AG20443 (cell line): ENCODE data around the gene BFSP2.

Source experiments
- DNase-seq: peaks from one replicate; pipeline ENCODE4 v3.0.0; 2012; ENCODE audit warnings: low spot score, mixed read lengths

Gene BFSP2

GRCh38 chr3:133419151-133419909 lies 19.5 kb downstream of the BFSP2 start:
- no peak for DNase-seq

DNA sequence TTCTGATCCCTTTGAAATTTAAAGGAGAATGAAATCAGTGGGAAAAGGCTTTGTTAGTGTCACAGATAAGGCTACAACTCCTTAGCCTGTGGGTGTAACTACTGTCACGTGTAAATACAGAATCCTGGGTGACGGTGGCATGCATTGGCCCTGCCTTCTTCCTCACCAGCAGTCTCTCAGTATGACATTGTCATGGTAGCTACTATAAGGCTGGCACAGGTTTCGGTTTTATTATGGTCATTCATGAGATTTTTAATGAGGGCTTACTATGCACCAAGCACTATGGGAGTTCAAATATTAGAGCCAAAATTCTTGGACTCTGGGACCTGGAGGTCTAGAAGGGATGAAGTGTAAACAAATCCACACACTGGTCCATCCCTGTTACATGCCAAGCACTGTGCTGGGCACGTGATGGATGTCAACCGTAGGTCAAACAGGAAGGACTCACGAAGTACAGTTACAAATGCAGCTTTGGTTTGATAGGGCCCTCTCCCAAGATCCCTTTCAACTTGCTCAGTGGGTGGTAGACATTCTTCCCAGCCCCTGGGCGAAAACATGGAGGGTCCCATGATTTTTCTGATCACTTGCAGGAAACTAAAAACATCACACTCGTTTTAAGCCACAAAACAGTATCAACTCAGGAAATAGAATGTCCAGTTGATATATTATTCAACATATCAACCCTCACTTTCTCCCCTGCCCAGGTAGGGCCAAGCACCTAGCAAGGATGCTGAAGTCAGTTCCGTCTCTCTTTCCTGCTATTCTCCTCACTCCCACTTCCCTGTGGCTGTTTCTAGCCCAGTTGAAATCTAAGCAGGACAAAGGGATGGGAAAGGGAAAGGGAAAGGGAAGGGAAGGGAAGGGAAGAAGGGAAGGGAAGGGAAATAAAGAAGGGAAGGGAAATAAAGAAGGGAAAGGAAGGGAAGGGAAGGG lies 25.3 kb downstream of the BFSP2 start:
- no peak for DNase-seq

- no peak for DNase-seq
These were observed 26.0 kb downstream of the BFSP2 start for GRCh38 chr3:133425898-133426297.

GRCh38 chr3:133426721-133427120 lies 26.9 kb downstream of the BFSP2 start:
- peak; percentile 74 for DNase-seq

GRCh38 chr3:133428552-133428951 lies 28.7 kb downstream of the BFSP2 start:
- no peak for DNase-seq

- DNase-seq = no peak
These were observed 29.2 kb downstream of the BFSP2 start for GRCh38 chr3:133429063-133429462.

- DNase-seq = no peak
These were observed 39.7 kb downstream of the BFSP2 start for GRCh38 chr3:133439563-133439962.

DNA sequence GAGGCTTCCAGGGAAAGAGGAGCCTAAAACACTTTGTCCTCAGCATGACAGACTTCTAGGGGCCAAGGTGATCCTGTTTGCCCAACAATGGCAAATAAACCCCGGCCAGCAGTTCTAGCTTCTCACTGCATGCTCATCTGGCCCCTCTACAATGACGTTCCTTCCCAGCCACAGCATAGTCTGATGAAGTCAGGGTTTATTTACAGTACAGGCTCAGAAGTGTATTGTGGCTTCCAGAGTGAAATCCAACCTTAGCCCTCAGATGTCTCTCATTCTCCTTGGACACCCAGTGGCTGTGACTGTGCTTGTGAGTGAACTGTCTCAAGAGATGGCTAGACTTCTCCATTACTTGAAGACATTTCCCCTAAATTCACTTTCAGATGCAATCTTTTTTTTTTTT lies 40.8 kb downstream of the BFSP2 start:
- DNase-seq = no peak

DNA sequence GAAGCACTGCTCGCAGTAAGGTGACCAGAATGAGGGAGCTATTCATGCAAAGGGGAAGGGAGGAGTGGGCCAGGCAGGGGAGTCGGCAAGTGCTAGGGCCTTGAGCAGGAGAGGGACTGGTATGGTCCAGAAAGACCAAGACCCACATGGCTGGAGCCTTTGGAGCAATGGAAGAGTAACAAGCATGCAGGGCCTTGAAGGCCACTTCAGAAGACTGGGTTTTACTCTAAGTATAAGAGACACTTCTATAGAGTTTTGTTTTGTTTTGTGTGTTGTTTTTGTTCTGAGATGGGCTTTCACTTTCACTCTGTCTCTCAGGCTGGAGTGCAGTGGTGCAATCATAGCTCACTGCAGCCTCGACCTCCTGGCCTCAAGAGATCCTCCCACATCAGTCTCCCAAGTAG lies 42.0 kb downstream of the BFSP2 start:
- DNase-seq = no peak

DNA sequence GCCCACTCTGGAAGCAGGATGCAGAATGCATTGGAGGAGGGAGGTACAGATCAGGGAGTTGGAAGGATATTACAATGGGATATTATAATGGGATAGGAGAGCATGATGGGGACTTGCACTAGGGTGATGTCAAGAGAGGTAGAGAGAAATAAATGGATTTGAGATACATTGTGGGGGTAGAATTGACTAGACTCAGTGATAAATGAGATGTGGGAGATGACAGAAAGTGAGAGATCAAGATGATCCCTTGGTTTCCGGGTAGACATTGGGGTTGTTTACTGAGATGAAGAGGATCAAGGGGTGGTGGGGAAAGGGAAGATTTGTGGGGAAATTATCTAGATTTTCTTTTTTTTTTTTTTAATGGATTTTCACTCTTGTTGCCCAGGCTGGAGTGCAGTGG lies 42.7 kb downstream of the BFSP2 start:
- no peak for DNase-seq

DNA sequence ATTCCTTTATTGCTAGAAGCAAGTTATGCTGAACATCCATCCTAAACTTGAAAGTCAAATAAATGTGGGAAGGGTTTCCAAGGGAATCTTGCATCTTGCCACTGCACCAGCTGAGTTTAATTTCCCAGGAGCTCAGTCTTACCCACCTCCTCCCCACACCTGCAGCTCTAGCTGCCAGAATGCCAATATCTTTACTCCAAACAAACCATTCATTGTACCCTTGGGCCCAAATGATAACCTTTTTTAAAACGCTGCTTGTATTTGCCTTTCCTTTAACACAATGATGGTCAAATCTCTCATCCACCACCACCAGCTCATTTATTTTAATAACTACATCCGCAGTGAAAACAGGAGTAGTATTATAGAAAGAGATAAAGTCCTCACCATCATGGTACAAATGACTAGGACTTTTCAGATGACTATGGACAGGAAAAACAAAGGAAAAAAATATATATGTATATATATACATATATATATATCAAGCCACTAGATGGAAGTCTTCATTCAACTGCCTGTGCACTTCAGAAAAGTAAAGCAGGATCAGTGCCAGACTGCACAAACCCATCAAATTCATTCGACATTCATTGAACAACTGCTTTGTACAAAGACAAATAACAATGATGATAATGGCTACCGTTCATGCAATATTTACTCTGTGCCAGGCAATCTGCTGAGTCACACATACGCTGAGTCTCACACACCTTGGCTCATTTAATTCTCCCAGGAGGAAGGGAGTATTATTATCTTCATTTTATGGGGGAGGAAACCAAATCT lies 44.0 kb downstream of the BFSP2 start:
- no peak for DNase-seq

DNA sequence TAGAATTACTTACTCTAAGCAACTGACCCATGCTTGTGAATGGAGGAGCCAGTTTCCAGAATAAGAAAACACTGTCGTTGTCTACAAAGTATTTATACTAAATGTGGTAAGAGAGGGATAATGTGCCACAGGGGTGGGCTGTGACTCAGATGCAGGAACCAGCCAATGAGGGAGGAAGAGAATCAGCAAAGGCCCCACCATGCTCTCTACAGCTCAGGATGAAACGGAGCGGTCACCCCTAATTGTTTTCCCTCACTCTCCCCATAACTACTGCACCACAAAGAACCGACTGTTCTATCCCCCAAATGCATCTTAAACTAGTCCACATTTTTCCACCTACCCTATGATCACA lies 44.5 kb downstream of the BFSP2 start:
- no peak for DNase-seq

- no peak for DNase-seq
These were observed 45.3 kb downstream of the BFSP2 start for GRCh38 chr3:133445108-133445507.

DNA sequence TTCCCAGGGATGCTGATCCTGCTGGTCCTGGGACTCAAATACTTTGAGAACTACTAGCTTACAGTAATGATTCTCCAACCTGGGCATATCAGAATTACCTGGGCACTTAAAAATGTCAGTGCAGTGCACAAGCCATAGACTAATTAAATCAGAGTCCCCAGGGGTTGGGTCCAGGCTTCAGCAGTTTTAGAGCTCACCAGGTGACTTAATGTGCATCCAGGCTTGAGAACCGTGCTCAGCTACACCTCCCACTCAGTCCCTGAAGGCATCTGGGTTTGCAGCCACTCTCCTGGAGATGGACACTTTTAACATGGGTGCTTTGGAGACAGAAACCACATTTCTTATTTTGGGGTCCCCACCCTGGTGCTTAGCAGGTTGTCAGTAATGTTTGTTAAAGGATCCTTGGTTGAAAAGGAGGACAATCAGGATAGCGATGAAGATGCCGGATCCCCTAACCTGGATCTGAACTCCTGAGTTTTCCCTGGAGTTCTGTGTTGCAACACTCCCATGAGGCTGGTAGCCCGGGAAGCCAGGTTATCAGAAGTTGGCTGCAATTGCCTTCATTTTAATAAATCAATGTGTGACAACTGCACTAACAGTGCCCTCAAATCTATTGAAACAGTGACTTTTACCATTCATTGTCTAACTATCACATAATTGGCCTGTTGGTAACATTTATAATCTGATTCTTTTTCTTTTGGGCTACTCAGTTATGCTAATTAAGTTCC lies 48.1 kb downstream of the BFSP2 start:
- DNase-seq = no peak

- no peak for DNase-seq
These were observed 48.7 kb downstream of the BFSP2 start for GRCh38 chr3:133448478-133449122.

DNA sequence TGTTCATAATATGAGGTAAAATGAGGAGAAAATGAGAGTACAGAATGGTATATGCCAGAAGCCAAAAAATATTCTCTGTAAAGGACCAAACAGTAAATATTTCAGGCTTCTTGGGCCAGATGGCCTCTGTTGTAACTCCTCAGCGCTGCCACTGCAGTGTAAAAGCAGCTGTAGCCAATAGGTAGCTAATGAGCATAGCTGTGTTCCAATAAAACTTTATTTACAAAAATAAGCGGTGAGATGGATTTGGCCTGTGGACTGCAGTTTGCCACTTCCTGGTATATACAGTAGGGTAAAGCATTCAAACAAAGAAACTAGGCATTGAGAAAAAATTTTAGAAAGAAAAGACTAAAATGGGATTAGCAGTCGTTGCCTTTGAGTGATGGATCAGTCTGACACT lies 51.5 kb downstream of the BFSP2 start:
- no peak for DNase-seq

DNA sequence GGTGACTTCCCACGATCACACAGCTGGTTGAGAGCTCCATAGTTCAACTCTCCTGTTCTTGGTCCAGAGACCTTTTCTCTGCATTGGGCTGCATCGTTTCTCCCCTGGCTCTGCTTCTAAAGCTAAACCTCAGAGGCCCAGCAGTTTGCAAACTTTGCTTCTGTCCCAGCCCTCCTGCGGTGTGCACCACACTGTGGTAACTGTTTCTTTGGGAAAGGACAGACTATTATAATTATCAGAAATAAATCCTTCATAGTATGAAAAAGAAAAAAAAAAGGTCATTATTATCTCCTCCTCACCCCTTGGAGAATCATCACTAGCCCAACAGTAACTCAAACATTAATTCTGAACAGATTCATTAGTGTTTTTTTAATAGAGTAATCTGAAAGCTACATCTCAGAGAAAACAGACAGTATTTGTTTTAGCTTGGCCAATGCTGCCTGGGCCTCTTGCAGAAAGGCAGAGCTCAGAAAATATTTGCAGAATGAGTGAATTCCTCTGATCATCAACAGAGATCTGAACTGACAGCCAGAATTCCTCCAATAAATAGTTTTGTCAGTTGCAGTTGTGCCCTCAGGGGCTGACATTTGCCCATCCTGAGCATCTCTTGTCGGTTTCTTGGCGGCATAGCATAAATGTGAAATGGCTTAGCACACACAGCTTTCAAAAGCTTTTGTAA lies 52.9 kb downstream of the BFSP2 start:
- DNase-seq = peak; percentile 35

DNA sequence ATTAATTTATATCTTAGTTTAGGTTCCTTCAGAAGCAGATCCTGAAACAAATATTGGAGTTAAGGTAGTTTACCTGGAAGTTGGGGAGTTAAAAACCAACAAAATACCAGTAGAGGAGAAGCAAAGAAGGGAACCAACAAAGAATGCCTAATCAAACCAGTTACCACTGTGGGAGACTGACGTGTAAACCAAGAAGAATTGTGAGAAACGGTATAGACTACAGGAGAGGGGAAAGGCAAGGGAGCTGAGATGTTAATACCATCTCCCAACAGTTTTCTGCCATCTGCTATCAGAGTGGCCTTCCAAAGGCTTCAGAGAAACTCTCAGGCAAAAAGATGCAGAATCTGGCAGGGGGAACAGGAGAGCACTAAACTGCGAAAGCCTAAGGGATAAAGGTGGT lies 53.5 kb downstream of the BFSP2 start:
- no peak for DNase-seq

- no peak for DNase-seq
These were observed 55.4 kb downstream of the BFSP2 start for GRCh38 chr3:133455281-133455680.

GRCh38 chr3:133455960-133456359 lies 56.1 kb downstream of the BFSP2 start:
- no peak for DNase-seq

- DNase-seq = no peak
These were observed 57.2 kb downstream of the BFSP2 start for GRCh38 chr3:133457025-133457424.
